Measurements from ENCODE around the gene KIAA2012.

Gene KIAA2012

DNA sequence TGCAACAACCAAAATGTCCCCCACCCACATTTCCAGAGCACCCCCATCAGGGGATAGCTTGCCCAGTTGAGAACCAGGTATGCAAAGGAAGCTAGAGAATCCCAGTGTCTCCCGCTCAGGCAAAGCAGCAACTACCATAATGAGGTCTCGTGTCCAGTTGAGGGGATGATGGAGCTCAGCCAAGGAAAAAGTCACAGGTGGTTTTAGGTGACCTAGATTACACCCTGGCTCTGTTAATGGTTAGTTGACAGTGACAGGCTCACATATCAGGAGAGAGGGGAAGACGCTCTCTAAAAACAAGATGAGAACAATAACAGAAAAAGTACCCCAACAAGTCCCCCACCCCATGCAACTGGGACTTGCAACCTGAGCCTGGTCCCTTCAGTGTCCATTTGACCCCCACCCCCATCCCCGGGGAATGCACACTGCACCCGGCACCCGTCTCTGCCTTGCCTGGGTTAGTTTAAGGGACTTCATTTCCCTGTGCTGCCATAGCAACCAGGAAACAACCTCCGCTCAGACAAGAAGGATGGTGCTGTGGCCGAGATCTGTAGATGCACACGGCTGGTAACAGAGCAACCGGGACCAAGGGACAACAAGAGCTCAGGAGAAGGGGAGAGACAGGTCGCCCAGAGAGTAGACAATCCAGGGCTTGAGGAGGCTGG is at the start of gene KIAA2012:
Gene KIAA2012 (plus strand): TSS at position 519 of the 665 bp plus-strand sequence. CDS start 373 bp downstream, outside the sequence.
- DNase-seq (ENCODE audit: low read depth), result no peak
- TF ChIP-seq, protein P1, sequence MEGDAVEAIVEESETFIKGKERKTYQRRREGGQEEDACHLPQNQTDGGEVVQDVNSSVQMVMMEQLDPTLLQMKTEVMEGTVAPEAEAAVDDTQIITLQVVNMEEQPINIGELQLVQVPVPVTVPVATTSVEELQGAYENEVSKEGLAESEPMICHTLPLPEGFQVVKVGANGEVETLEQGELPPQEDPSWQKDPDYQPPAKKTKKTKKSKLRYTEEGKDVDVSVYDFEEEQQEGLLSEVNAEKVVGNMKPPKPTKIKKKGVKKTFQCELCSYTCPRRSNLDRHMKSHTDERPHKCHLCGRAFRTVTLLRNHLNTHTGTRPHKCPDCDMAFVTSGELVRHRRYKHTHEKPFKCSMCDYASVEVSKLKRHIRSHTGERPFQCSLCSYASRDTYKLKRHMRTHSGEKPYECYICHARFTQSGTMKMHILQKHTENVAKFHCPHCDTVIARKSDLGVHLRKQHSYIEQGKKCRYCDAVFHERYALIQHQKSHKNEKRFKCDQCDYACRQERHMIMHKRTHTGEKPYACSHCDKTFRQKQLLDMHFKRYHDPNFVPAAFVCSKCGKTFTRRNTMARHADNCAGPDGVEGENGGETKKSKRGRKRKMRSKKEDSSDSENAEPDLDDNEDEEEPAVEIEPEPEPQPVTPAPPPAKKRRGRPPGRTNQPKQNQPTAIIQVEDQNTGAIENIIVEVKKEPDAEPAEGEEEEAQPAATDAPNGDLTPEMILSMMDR (IDR thresholded peaks at IDR 0.05; ENCODE audit: low read depth, low read length, missing control alignments), result no peak
- in situ Hi-C loops (cut with HindIII; ENCODE audit: low sequenced_read_pairs), result no loop called here
- no peak within 1 kb of the TSS for H3K4me3 ChIP-seq (ENCODE audit: low read depth, low read length)

DNA sequence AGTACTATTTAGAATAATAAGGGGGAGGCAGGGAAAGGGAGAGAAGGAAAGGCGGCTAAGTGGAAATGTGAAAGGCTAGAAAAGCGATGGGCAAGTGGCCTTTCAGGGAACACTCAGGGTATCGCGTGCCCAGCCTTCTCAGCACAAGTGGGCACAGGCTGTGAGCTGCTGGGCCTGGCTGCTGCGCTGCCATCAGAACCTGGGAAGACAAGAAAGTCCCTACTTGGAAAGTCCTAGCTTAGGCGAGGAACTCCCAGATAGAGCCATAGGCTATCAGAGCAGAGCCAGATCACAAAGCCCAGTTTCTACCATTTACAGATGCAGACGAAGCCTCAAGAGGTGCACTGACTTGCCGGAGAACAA is 49.2 kb upstream of the KIAA2012 start:
- TF ChIP-seq, protein P1 (IDR thresholded peaks at IDR 0.05; ENCODE audit: low read depth, low read length, missing control alignments), result no peak
- DNase-seq (ENCODE audit: low read depth), result no peak
- in situ Hi-C loops (cut with HindIII; ENCODE audit: low sequenced_read_pairs), result no loop called here
- H3K4me3 ChIP-seq (ENCODE audit: low read depth, low read length), result no peak overlapping the region

DNA sequence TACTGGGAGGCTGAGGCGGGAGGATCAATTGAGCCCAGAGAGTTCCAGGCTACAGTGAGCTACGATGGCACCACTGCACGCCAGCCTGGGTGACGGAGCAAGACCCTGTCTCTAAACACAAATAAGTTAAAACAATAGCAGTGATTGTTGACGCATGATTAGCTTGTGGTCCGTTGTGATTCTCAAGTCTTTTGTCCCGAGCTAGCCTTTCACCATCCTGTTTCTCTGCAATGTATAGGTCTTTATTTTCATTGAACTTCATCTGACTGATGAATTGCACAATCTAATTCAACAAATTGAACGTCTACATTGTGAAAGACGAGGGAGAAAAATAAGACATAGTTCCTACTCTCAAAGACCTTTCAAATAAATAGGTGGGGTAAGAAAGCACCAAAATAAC is 48.2 kb upstream of the KIAA2012 start:
- in situ Hi-C loops (cut with HindIII; ENCODE audit: low sequenced_read_pairs), result loop anchor here (5.0 kb wide), 1 partner anchor 63 kb away; no protein-coding TSS in a partner anchor
- TF ChIP-seq, protein P1 (IDR thresholded peaks at IDR 0.05; ENCODE audit: low read depth, low read length, missing control alignments), result no peak
- DNase-seq (ENCODE audit: low read depth), result no peak
- no peak overlapping the region for H3K4me3 ChIP-seq (ENCODE audit: low read depth, low read length)

DNA sequence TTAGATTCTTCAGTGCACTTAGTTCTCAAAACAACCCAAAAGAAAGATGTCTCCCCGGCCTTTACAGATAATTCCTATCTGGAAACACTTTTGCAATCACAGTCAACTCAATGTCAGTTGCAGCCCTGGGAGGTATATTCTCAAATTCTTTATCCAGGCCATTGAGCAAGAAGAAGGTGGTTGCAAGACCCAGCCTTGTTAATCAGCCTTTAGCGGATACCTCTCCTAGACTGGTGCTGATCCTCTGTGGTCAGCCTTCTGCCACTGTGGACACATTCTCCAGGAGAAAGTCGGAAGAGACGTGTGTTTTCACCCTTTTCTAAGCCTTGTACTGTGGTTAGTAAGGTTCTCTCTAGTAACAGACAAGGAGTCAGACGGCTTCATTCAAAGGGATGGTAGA is 47.2 kb upstream of the KIAA2012 start:
- no peak overlapping the region for H3K4me3 ChIP-seq (ENCODE audit: low read depth, low read length)
- in situ Hi-C loops (cut with HindIII; ENCODE audit: low sequenced_read_pairs), result loop anchor here (5.0 kb wide), 1 partner anchor 64 kb away; no protein-coding TSS in a partner anchor
- TF ChIP-seq, protein P1 (IDR thresholded peaks at IDR 0.05; ENCODE audit: low read depth, low read length, missing control alignments), result no peak
- no peak for DNase-seq (ENCODE audit: low read depth)

DNA sequence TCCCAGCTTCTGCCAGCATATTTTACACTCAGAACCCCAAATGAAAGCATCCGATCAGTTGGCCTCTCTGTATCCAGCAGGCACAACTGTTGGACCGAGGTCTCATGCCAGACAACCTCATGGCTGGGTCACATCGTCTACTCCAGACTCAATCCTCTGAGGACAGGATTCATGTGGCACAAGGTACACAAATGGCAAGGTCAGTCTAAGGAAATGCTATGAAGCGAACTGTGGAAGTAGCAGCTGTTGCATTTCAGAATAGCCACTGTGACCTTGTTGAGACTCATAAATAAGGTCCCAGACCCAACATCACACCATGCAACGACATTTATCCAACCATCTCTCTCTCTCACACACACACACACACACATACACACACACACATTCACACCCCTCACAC is 46.5 kb upstream of the KIAA2012 start:
- no peak overlapping the region for H3K4me3 ChIP-seq (ENCODE audit: low read depth, low read length)
- no peak for DNase-seq (ENCODE audit: low read depth)
- TF ChIP-seq, protein P1 (IDR thresholded peaks at IDR 0.05; ENCODE audit: low read depth, low read length, missing control alignments), result no peak
- in situ Hi-C loops (cut with HindIII; ENCODE audit: low sequenced_read_pairs), result loop anchor here (5.0 kb wide), 1 partner anchor 64 kb away; no protein-coding TSS in a partner anchor

DNA sequence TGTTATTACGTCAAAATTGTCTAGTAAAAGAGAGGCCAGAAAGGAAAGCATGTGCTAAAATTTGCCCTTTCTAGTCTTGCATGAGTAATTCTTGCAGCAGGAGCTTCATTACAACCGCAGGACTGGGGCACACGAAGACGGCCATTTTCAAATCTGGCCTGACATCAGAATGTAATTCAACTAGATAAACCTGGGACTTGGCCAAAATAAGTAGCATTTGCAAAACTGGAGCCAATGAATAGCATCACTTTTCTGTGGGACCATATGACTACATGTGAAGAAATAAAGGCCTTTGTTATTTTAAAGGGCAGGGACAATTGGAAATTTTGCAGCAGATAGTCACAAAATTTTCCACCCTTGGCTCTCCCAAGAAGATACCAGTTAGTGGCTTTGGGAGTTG is 42.4 kb upstream of the KIAA2012 start:
- DNase-seq (ENCODE audit: low read depth), result no peak
- in situ Hi-C loops (cut with HindIII; ENCODE audit: low sequenced_read_pairs), result no loop called here

More for the DNA sequence above, 42.4 kb upstream of the KIAA2012 start:
- TF ChIP-seq, protein P1 (IDR thresholded peaks at IDR 0.05; ENCODE audit: low read depth, low read length, missing control alignments), result no peak
- no peak overlapping the region for H3K4me3 ChIP-seq (ENCODE audit: low read depth, low read length)
